Measurements from ENCODE around the gene NEDD4. TPM values are rescaled to one million over a fixed set of nuclear protein-coding genes. Genes with fewer than 3 reads are reported as not detected.
"Not testable (repeated sequence)": the region's sequence is repeated elsewhere in the genome, so short reads cannot be mapped to it uniquely, and the experiment has no call there.

The NEDD4 gene
- total RNA-seq, 1 experiment from 2014 or later, result 32.6 TPM

DNA sequence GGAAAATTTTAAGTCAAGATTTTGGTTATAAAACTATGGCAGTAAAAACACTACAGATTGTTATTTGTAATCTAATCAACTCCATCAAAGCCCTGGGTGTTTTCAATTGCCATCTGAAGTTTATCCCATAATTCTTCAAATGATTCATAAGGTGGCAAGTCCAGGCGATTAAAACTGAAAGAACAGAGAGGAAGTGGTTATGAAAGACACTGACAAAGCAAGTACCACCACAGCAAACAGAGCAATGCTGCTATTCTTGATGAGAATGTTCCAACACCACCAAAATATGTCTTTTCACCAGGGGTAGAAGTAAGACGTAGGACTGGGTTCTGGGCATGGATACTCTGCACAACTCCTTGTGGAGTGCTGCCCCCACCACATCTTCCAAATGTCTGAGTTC lies 163.6 kb downstream of the NEDD4 start:
- DNase-seq (ENCODE audit: low read depth), result no peak

- DNase-seq (ENCODE audit: low read depth), result no peak
Measured at GRCh38 chr15:55827955-55828354, 165.5 kb downstream of the NEDD4 start.

- DNase-seq (ENCODE audit: low read depth), result peak; percentile 15
Measured at GRCh38 chr15:55827204-55827603, 166.2 kb downstream of the NEDD4 start.

- no peak for DNase-seq (ENCODE audit: low read depth)
Measured at GRCh38 chr15:55824857-55825613, 168.4 kb downstream of the NEDD4 start.

DNA sequence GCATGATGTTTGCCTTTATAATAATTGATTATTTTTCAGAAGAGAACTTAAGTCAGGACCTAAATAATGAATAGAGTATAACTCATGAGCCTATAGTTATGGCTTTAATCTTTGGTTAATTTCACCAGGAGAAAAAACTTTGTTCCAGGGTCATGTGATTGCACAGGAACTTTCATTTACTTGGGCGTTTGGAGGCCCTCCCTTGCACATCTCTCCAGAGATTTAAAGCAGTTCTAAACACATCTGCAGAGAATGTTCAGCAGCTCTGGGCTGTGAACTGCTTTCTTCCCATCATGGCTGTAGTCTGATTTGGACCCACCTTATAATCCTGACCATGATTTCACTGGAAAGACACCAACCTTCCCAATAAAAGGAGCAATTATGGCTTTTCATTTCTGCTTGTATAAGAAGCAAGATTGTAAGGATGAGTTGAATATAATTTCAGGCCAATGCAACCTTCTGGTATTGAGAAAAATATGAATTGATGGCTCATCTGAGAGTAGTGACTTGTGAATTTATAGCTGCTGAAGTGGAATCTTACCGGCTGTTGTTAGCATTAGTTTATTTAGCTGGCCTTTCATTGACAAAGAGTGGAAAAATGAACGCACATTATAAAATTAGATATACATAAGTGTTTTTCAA lies 169.6 kb downstream of the NEDD4 start:
- DNase-seq (ENCODE audit: low read depth), result no peak

DNA sequence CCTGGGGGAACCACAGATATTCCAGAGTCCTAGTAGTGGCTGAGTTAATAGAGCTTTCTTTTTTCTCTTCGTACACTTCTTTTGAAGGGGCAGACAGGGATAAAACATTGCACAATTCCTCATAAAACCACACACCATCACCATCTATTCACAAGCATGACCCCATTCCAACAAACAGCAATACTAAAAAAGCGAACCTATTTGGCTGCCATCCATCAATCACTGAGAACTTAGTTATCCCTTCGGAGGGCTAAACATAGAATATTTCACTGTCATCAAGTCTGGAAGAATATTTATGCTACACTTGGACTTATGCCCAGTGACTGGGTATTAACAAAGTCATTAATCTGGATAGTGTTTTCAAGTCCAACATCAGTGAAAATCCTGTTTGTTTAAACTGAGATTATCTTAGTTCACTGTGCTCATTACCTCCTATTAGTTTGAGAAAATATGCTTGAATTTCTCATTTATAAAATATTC lies 170.2 kb downstream of the NEDD4 start:
- DNase-seq (ENCODE audit: low read depth), result peak; percentile 89

- DNase-seq (ENCODE audit: low read depth), result not testable (repeated sequence)
Measured at GRCh38 chr15:55821740-55822139, 171.7 kb downstream of the NEDD4 start.

DNA sequence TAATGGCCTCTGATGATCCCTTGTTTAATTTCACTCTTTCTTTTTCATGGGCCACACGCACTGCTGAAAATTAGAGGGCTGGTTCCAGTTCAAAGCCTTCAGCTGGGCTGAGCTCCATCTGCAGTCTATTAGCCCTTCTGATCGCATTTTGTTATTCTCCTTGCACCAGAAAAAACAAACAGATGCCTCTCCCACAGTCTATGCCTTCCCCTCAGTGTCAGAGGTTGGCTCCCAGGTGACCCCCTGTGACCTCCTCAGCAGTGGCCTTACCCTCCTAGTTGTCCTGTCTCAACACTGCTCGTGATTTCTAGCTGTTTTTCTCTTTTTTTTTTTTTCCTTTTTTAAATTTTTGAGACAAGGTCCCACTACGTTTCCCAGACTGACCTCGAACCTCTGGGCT lies 173.4 kb downstream of the NEDD4 start:
- DNase-seq (ENCODE audit: low read depth), result no peak

- DNase-seq (ENCODE audit: low read depth), result no peak
Measured at GRCh38 chr15:55819397-55820034, 173.9 kb downstream of the NEDD4 start.

DNA sequence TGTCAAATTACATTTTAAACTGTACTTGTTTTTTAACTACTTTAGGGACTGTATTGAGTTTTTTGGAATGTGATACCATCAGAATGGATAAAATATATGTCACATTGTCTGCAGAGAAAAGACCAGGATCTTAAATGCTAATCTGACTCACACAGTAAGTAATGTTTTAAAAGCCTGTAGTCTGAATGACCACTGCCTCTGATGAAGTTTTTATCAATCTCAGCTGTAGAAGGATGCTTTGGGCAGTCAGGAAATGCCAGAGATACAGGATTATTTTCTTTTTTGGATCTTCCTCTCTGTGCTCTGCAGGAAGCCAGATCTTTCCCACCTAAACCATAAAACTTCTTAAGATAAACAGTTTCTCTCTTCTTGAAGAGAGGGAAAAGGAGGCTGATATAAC lies 177.4 kb downstream of the NEDD4 start:
- no peak for DNase-seq (ENCODE audit: low read depth)

DNA sequence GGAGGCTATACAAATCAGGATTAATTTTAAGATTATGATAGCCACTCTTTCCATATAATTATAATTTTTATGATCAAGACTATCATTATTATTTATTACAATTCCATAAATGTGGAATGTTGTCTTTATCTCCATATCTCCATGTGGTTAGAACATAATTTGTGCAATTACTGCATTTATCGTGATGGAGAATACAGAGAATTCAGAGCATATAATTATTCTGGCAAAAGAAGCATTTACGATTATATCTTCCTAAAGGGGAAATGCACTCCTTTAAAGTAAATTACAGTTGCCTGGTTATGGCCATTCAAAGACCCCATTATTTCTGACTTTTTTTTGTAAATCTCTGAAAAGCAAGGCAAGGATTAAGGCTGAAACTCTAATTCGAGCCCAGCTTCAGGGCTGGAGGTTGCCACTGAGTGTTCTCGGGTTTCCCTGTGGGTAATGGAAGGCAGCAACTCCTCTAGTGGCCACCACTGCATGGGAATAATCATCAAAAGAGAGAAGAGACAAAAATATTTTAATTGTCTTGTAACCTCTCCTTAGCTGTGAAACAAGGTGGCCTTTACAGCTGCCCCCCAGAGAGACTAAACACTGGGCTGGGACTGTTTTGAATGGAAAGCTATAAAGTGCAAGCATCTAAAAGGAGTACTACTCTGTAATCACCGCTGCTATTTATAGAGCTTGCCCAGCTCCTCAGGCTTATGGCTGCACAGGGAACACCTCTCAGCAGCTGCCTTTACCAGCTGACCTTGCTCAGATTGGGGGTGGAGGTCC lies 190.6 kb downstream of the NEDD4 start:
- DNase-seq (ENCODE audit: low read depth), result no peak

DNA sequence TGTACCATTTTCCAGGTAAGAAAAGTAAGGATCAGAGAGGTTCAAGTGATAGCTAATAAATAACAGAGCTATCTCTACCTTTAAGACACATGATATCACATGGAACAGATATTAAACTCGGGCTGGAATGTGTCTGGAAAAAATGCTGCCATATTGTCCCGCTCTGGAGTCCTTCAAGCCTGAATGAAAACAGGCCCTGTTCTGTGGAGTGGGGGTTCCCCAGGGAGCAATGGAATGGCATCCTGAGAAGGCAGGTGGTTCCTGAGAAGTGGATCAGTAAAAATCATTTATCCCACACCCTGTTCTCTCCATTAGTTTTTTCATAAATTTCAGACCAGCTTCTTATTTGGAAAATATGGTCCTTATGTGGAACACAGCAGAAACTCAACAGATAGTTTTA lies 193.2 kb downstream of the NEDD4 start:
- no peak for DNase-seq (ENCODE audit: low read depth)

DNA sequence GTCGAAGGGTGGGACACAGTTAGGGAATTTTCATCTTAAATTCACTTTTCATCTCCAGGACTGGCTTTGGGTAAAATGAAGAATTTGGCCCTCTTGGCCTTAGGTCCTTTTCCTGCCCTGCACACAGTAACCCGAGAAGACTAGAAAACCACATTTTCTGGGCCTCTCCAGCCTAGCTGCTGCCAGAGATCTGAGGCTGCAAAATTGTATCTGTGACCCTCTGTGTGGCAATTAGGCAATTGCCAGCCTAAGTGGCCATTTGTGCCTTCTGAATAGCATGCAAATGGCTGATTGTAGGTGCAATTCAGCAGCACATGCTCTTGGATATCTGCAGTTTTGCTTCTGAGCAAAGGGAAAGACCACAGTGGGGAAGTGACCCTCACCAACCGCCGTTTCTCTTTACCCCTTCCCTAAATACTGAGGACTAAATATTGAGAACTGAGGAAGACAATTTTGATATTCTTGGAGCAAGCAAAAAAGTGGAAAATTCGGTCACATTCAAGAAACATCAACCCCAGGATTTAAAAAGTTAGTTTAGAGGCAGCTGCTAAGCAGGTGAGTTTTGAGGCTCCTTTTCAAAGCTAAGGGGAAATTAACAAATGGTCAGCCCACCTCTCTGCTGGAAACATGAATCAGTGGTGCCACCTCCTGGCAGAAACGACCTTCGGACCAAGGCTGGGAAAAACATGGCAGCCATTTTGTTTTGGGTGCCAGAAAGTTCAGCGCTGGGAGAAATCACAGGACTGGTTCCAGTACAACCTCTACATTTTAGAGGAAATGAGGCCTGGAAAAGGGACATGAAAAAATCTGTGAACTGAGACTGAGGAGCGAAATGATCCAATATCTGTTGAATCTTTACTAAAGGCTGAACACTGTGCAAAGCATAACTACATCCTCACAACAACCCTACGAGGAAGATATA lies 193.9 kb downstream of the NEDD4 start:
- DNase-seq (ENCODE audit: low read depth), result peak; percentile 71

- peak; percentile 81 for DNase-seq (ENCODE audit: low read depth)
Measured at GRCh38 chr15:55796321-55796965, 197.0 kb downstream of the NEDD4 start.

DNA sequence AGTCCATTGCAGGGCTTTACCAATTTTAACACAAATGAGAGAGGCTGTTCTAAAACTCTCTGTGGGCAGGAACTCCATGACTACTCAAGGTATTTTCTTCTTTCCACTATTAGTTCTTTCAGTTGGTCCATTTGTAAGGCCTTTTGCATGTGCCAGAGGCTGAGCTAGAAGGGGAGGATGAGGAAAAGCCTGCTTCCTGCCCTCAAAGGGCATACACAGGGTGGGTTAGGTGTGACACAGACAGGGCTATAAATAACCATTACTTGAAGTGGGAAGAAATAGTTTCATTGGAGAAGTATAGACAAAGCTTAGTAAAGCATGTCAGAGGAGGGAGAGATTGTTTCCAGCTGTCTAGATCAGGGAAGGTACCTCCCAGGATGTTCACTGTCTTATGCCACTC lies 198.4 kb downstream of the NEDD4 start:
- no peak for DNase-seq (ENCODE audit: low read depth)

- DNase-seq (ENCODE audit: low read depth), result peak; percentile 85
Measured at GRCh38 chr15:55791551-55792400, 201.6 kb downstream of the NEDD4 start.

GRCh38 chr15:55789066-55789660 lies 204.2 kb downstream of the NEDD4 start:
- DNase-seq (ENCODE audit: low read depth), result no peak

DNA sequence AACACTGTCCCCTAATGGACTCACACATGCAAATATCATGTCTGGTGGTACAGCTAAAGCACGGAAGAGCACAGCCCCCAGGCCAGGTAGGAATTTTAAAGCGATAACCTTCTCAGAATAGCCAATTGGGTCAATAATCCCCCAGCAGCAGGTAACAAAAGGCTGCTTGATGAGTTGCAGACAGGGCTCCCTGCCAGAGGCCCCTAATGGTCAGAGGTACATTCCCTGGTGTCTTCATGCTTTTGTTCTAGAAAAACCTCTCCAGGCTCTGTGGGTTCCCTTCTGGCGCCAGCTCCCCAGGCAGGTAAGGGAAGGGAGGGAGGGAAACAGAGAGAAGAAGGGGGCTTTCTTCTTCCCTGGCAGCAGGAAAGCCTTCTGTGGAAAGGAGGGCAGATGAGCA lies 207.1 kb downstream of the NEDD4 start:
- no peak for DNase-seq (ENCODE audit: low read depth)

- not testable (repeated sequence) for DNase-seq (ENCODE audit: low read depth)
Measured at GRCh38 chr15:55785593-55785992, 207.8 kb downstream of the NEDD4 start.

All from M059J (cell line).